ENCODE measurements around the gene FNIP2.

FNIP2 gene

DNA sequence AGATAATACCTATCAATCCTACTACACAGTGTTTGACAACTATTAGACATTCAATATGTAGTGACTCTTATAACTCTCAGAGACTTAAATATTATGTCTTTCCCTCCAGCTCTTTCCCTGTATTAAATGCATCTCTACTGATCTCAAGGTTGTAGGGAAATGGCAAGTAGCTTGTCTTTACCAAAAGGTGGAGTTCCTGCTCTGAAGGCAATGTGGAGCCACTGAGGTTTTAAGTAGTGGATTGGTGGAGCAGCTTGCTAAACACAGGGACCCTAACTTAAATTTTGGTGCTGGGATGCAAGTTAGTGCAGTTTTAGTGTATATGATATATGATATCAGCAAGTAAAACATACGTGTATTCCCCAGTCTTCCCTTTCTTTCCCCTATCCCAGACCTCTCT lies 13.1 kb downstream of the FNIP2 start:
- Histone ChIP-seq H3K79me1 (ENCODE audit: low read length) (peaks cover 2% of the 10 kb centered on the region), H3K36me3 (ENCODE audit: control insufficient read depth, insufficient read depth, low read length) (no peaks in the 10 kb centered on the region), H3K27me3 (ENCODE audit: insufficient read depth, low read length, poor library complexity) (no peaks in the 10 kb centered on the region), H2BK120ac (ENCODE audit: low read depth, low read length) (peak overlapping the region; percentile 28), H2BK5ac (ENCODE audit: low read length) (no peak overlapping the region), H4K8ac (ENCODE audit: low read depth, low read length) (no peak overlapping the region), H3K4ac (ENCODE audit: low read depth, low read length) (peak overlapping the region; percentile 55), H3K79me2 (ENCODE audit: control insufficient read depth, insufficient read depth, low read length) (no peaks in the 10 kb centered on the region), H3K9ac (ENCODE audit: low read length) (no peak overlapping the region), H3K56ac (ENCODE audit: low read length) (no peak overlapping the region), H2BK15ac (replicated peaks; ENCODE audit: low read depth) (no peak overlapping the region), H3K23ac (ENCODE audit: low read length) (no peak overlapping the region), H2AK5ac (ENCODE audit: low read length) (no peak overlapping the region), H3K18ac (ENCODE audit: low read length) (peak overlapping the region; percentile 80), H3K4me1 (ENCODE audit: control insufficient read depth, low read depth, low read length) (peaks cover 2% of the 10 kb centered on the region), H3K27ac (ENCODE audit: low read depth, low read length) (no peak overlapping the region), H3K4me2 (ENCODE audit: low read length) (no peak overlapping the region), H3K4me3 (ENCODE audit: low read length) (no peak overlapping the region), H4K5ac (ENCODE audit: low read length) (no peak overlapping the region)
- no CpG with 5 or more reads among the region's 1 CpG for WGBS (ENCODE audit: extremely low coverage, insufficient coverage, low lambda C conversion rate)
- peak; percentile 56 for DNase-seq

DNA sequence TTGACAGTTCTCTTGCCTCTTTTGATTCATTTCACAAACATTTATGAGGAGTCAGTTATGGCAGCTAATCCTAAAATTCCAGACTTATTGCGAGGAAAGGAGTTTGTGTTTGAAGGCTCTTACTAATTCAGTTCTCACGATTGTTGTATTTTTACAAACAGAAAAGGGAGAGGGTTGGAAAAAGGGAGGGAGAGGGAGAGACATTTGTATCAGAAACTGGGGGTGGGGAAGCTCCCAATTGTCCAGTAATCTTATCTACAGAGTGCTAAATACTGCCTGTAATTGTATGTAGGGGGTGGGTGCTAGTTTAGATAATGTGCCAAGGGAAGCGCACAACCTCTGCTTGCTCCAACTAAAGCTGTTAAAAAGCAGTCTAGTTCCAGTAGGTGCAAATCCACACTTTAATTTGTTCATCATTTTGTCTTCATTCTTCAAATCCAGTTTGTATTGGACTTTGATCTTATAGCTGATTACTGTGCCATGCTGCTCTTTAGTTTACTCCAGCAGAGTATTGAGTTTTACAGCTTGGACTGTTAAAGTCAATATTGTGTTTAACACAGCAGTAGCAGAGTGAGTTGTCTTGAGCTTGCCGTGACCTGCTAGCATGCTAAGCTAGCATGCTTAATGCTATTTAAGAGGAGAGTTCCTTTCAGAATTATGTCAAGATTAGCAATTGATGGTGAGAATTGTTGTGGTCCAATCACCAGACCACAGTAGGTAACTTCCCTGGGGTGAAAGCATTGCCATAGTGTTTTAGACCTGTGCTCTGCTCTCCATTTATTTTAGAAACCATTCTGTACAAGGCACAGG lies 13.9 kb downstream of the FNIP2 start:
- H3K4ac ChIP-seq (ENCODE audit: low read depth, low read length): no peak overlapping the region
- H3K9ac ChIP-seq (ENCODE audit: low read length): no peak overlapping the region
- no peak overlapping the region for H3K23ac ChIP-seq (ENCODE audit: low read length)
- peaks cover 2% of the 10 kb centered on the region for H3K79me1 ChIP-seq (ENCODE audit: low read length)
- no peak overlapping the region for H4K5ac ChIP-seq (ENCODE audit: low read length)
- H2AK5ac ChIP-seq (ENCODE audit: low read length): no peak overlapping the region
- peak; percentile 83 for DNase-seq
- WGBS (ENCODE audit: extremely low coverage, insufficient coverage, low lambda C conversion rate): no CpG with 5 or more reads among the region's 4 CpGs
- peaks cover 2% of the 10 kb centered on the region for H3K4me1 ChIP-seq (ENCODE audit: control insufficient read depth, low read depth, low read length)
- H2BK120ac ChIP-seq (ENCODE audit: low read depth, low read length): no peak overlapping the region
- H3K79me2 ChIP-seq (ENCODE audit: control insufficient read depth, insufficient read depth, low read length): no peaks in the 10 kb centered on the region
- H3K36me3 ChIP-seq (ENCODE audit: control insufficient read depth, insufficient read depth, low read length): no peaks in the 10 kb centered on the region
- no peak overlapping the region for H3K56ac ChIP-seq (ENCODE audit: low read length)
- no peak overlapping the region for H3K18ac ChIP-seq (ENCODE audit: low read length)
- no peak overlapping the region for H2BK5ac ChIP-seq (ENCODE audit: low read length)
- no peak overlapping the region for H3K4me3 ChIP-seq (ENCODE audit: low read length)
- no peaks in the 10 kb centered on the region for H3K27me3 ChIP-seq (ENCODE audit: insufficient read depth, low read length, poor library complexity)
- no peak overlapping the region for H2BK15ac ChIP-seq (replicated peaks; ENCODE audit: low read depth)
- no peak overlapping the region for H4K8ac ChIP-seq (ENCODE audit: low read depth, low read length)
- no peak overlapping the region for H3K4me2 ChIP-seq (ENCODE audit: low read length)
- no peak overlapping the region for H3K27ac ChIP-seq (ENCODE audit: low read depth, low read length)

DNA sequence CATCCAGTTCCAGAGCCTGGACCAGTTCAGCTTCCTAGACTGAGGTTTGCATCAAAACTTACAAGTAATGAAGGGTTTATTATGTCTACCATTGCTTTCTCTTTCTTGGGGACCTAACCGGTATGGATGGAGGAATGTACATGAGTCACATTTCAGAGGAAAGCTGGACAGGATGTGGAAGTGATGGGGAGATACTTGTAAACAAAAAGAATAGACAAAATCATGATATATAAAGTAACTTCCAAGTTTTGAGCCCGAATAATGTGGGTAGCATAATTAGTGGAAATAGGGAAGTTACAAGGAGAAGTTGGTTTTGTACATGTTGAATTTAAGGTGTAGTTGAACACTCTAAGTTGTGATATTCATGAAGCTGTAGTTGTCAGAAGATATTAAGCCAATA lies 15.0 kb downstream of the FNIP2 start:
- Histone ChIP-seq H3K36me3 (ENCODE audit: control insufficient read depth, insufficient read depth, low read length) (no peaks in the 10 kb centered on the region), H2BK120ac (ENCODE audit: low read depth, low read length) (no peak overlapping the region), H3K18ac (ENCODE audit: low read length) (peak overlapping the region; percentile 83), H3K4me2 (ENCODE audit: low read length) (no peak overlapping the region), H3K4me3 (ENCODE audit: low read length) (no peak overlapping the region), H2BK15ac (replicated peaks; ENCODE audit: low read depth) (no peak overlapping the region), H3K79me2 (ENCODE audit: control insufficient read depth, insufficient read depth, low read length) (no peaks in the 10 kb centered on the region), H4K5ac (ENCODE audit: low read length) (no peak overlapping the region), H2AK5ac (ENCODE audit: low read length) (no peak overlapping the region), H3K27ac (ENCODE audit: low read depth, low read length) (no peak overlapping the region), H3K9ac (ENCODE audit: low read length) (no peak overlapping the region), H3K79me1 (ENCODE audit: low read length) (peaks cover 5% of the 10 kb centered on the region), H3K4ac (ENCODE audit: low read depth, low read length) (no peak overlapping the region), H3K23ac (ENCODE audit: low read length) (no peak overlapping the region), H4K8ac (ENCODE audit: low read depth, low read length) (no peak overlapping the region), H3K4me1 (ENCODE audit: control insufficient read depth, low read depth, low read length) (peaks cover 2% of the 10 kb centered on the region), H3K56ac (ENCODE audit: low read length) (no peak overlapping the region), H2BK5ac (ENCODE audit: low read length) (no peak overlapping the region), H3K27me3 (ENCODE audit: insufficient read depth, low read length, poor library complexity) (no peaks in the 10 kb centered on the region)
- DNase-seq: no peak
- WGBS (ENCODE audit: extremely low coverage, insufficient coverage, low lambda C conversion rate): no CpG with 5 or more reads among the region's 2 CpGs

DNA sequence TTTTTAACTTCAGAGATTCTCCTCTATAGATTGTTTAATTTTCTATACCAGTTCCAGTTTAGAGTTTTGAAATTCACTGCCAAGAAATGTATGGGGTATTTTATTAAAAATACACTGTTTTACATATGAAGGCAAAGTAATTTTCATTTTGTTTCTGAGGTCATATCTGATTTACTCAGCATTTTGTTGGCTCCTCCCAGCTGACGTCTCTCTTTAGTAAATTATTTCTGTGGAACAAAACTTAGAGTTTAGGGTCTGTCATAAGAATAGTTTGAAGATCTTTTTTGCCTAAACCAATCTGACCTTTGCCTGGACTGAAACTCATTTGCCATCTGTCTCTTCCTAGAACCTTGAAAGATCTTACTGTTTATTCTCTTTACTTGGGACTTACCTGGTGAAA lies 16.9 kb downstream of the FNIP2 start:
- no peak overlapping the region for H3K4ac ChIP-seq (ENCODE audit: low read depth, low read length)
- no peak overlapping the region for H3K9ac ChIP-seq (ENCODE audit: low read length)
- H2BK15ac ChIP-seq (replicated peaks; ENCODE audit: low read depth): no peak overlapping the region
- no peak overlapping the region for H2BK120ac ChIP-seq (ENCODE audit: low read depth, low read length)
- no peak overlapping the region for H3K18ac ChIP-seq (ENCODE audit: low read length)
- no peak overlapping the region for H4K5ac ChIP-seq (ENCODE audit: low read length)
- no peak overlapping the region for H3K4me2 ChIP-seq (ENCODE audit: low read length)
- H3K36me3 ChIP-seq (ENCODE audit: control insufficient read depth, insufficient read depth, low read length): no peaks in the 10 kb centered on the region
- H2BK5ac ChIP-seq (ENCODE audit: low read length): no peak overlapping the region
- no peak overlapping the region for H3K27ac ChIP-seq (ENCODE audit: low read depth, low read length)
- peaks cover 2% of the 10 kb centered on the region for H3K4me1 ChIP-seq (ENCODE audit: control insufficient read depth, low read depth, low read length)
- H3K56ac ChIP-seq (ENCODE audit: low read length): no peak overlapping the region
- H4K8ac ChIP-seq (ENCODE audit: low read depth, low read length): no peak overlapping the region
- no peak overlapping the region for H3K23ac ChIP-seq (ENCODE audit: low read length)
- H3K79me2 ChIP-seq (ENCODE audit: control insufficient read depth, insufficient read depth, low read length): no peaks in the 10 kb centered on the region
- H3K79me1 ChIP-seq (ENCODE audit: low read length): peaks cover 7% of the 10 kb centered on the region
- H2AK5ac ChIP-seq (ENCODE audit: low read length): no peak overlapping the region
- DNase-seq: no peak
- H3K27me3 ChIP-seq (ENCODE audit: insufficient read depth, low read length, poor library complexity): no peaks in the 10 kb centered on the region
- H3K4me3 ChIP-seq (ENCODE audit: low read length): no peak overlapping the region
- no CpG with 5 or more reads among the region's 1 CpG for WGBS (ENCODE audit: extremely low coverage, insufficient coverage, low lambda C conversion rate)

DNA sequence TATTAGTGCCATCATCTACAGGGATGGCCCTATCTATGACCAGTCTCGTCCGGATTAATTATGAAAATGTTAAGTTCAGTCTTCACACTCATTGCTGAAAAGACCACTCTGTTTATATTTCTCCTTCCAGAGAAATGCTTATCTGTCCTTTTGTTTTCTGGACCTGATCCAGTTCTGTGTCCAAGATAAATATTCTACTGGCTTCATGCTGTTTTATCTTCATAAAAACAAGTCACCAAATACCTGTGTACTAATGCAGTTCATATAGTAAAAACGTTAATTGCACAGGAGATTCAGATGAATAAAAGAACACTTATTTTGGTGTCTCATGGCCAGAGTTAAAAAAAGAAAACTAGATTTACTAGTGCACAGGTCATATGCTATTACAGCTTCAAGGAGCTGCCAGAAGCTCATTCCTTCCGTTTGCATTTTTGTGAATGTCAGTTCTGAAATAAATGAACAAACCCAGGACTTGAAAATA lies 17.3 kb downstream of the FNIP2 start:
- H3K18ac ChIP-seq (ENCODE audit: low read length): no peak overlapping the region
- H4K8ac ChIP-seq (ENCODE audit: low read depth, low read length): no peak overlapping the region
- H3K23ac ChIP-seq (ENCODE audit: low read length): no peak overlapping the region
- no peaks in the 10 kb centered on the region for H3K79me2 ChIP-seq (ENCODE audit: control insufficient read depth, insufficient read depth, low read length)
- no peaks in the 10 kb centered on the region for H3K36me3 ChIP-seq (ENCODE audit: control insufficient read depth, insufficient read depth, low read length)
- no peak overlapping the region for H3K4me2 ChIP-seq (ENCODE audit: low read length)
- no peak overlapping the region for H3K27ac ChIP-seq (ENCODE audit: low read depth, low read length)
- no peaks in the 10 kb centered on the region for H3K27me3 ChIP-seq (ENCODE audit: insufficient read depth, low read length, poor library complexity)
- no peak overlapping the region for H2BK15ac ChIP-seq (replicated peaks; ENCODE audit: low read depth)
- DNase-seq: no peak
- WGBS (ENCODE audit: extremely low coverage, insufficient coverage, low lambda C conversion rate): no CpG with 5 or more reads among the region's 4 CpGs
- no peak overlapping the region for H2AK5ac ChIP-seq (ENCODE audit: low read length)
- peaks cover 7% of the 10 kb centered on the region for H3K79me1 ChIP-seq (ENCODE audit: low read length)
- H3K4ac ChIP-seq (ENCODE audit: low read depth, low read length): no peak overlapping the region
- no peak overlapping the region for H3K9ac ChIP-seq (ENCODE audit: low read length)
- no peak overlapping the region for H2BK5ac ChIP-seq (ENCODE audit: low read length)
- H4K5ac ChIP-seq (ENCODE audit: low read length): no peak overlapping the region
- no peak overlapping the region for H3K4me3 ChIP-seq (ENCODE audit: low read length)
- no peak overlapping the region for H2BK120ac ChIP-seq (ENCODE audit: low read depth, low read length)
- H3K4me1 ChIP-seq (ENCODE audit: control insufficient read depth, low read depth, low read length): peaks cover 2% of the 10 kb centered on the region
- H3K56ac ChIP-seq (ENCODE audit: low read length): no peak overlapping the region

DNA sequence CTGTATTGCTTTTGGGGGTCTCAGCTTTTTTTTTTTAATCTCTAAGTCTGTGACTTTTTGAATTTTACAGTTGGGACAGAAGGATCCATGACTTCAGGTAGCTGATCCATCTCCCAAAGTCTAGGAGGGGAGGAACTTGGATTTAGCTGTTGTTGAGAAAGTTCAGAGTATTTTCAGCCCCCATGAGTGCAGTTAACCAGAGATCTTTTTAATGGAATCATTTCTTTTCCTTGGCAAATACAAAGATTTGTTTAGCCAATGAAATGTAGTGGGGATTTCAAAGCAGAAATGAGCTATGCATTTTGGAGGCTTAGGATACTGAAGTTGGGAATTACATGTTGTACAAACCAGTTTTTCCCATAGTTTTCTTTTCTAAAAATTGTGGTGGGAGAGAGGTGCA lies 18.1 kb downstream of the FNIP2 start:
- no peak overlapping the region for H3K56ac ChIP-seq (ENCODE audit: low read length)
- H3K4me2 ChIP-seq (ENCODE audit: low read length): no peak overlapping the region
- no peaks in the 10 kb centered on the region for H3K79me2 ChIP-seq (ENCODE audit: control insufficient read depth, insufficient read depth, low read length)
- no peak overlapping the region for H3K4ac ChIP-seq (ENCODE audit: low read depth, low read length)
- H3K36me3 ChIP-seq (ENCODE audit: control insufficient read depth, insufficient read depth, low read length): no peaks in the 10 kb centered on the region
- H3K4me1 ChIP-seq (ENCODE audit: control insufficient read depth, low read depth, low read length): peaks cover 4% of the 10 kb centered on the region
- no peak overlapping the region for H3K27ac ChIP-seq (ENCODE audit: low read depth, low read length)
- no peak overlapping the region for H4K8ac ChIP-seq (ENCODE audit: low read depth, low read length)
- H3K4me3 ChIP-seq (ENCODE audit: low read length): no peak overlapping the region
- H2BK120ac ChIP-seq (ENCODE audit: low read depth, low read length): no peak overlapping the region
- H4K5ac ChIP-seq (ENCODE audit: low read length): no peak overlapping the region
- H3K18ac ChIP-seq (ENCODE audit: low read length): no peak overlapping the region
- H3K23ac ChIP-seq (ENCODE audit: low read length): no peak overlapping the region
- no peaks in the 10 kb centered on the region for H3K27me3 ChIP-seq (ENCODE audit: insufficient read depth, low read length, poor library complexity)
- no peak overlapping the region for H2BK5ac ChIP-seq (ENCODE audit: low read length)
- peaks cover 7% of the 10 kb centered on the region for H3K79me1 ChIP-seq (ENCODE audit: low read length)
- no peak overlapping the region for H2AK5ac ChIP-seq (ENCODE audit: low read length)
- H3K9ac ChIP-seq (ENCODE audit: low read length): no peak overlapping the region
- no peak for DNase-seq
- H2BK15ac ChIP-seq (replicated peaks; ENCODE audit: low read depth): no peak overlapping the region
